CD14-positive monocyte (primary cell): Measurements from ENCODE around the gene ASPA. TPM values are rescaled to one million over a fixed set of nuclear protein-coding genes. Genes with fewer than 3 reads are reported as not detected.

Experiments
- DNase-seq, 3 donors: peaks; one replicate each; pipeline ENCODE4 v3.0.0-alpha.2; 2011 to 2022
- H2AFZ ChIP-seq: 2 replicates; pipeline ENCODE4 v1.6.0; 2012; ENCODE audit warnings: mild to moderate bottlenecking, low read depth, low read length, inconsistent platforms; ENCODE audit not compliant: insufficient read depth, poor library complexity, severe bottlenecking
- H3K27ac ChIP-seq, 2 donors: 1 replicate in 1 of 2; 2 replicates in 1 of 2; pipeline ENCODE4 v1.5.1; 2012 to 2013; ENCODE audit warnings: low read length in 2 of 2, control low read depth in 1 of 2, inconsistent platforms in 1 of 2, low read depth in 1 of 2, mild to moderate bottlenecking in 1 of 2
- H3K27me3 ChIP-seq, 2 donors: one replicate each; pipeline versions ENCODE4 v1.6.0 to v1.6.1; 2011 to 2013; ENCODE audit warnings: low read length in 2 of 2; ENCODE audit not compliant: control insufficient read depth in 2 of 2, insufficient read depth in 2 of 2
- H3K36me3 ChIP-seq, 2 donors: replicated peaks in 1 of 2; 1 replicate in 1 of 2; 2 replicates in 1 of 2; pipeline versions ENCODE4 v1.5.1 to v1.6.1; 2012 to 2013; ENCODE audit warnings: low read length in 2 of 2, control low read depth in 1 of 2, inconsistent platforms in 1 of 2, mild to moderate bottlenecking in 1 of 2; ENCODE audit not compliant: insufficient read depth in 2 of 2, control insufficient read depth in 1 of 2
- H3K4me1 ChIP-seq, 2 donors: 1 replicate in 1 of 2; 2 replicates in 1 of 2; pipeline versions ENCODE4 v1.5.1 to v1.6.1; 2012 to 2013; ENCODE audit warnings: low read length in 2 of 2, control low read depth in 1 of 2, inconsistent platforms in 1 of 2, mild to moderate bottlenecking in 1 of 2, moderate library complexity in 1 of 2; ENCODE audit not compliant: insufficient read depth in 2 of 2, control insufficient read depth in 1 of 2
- H3K4me2 ChIP-seq: replicated peaks from 2 replicates; pipeline ENCODE3; 2012; ENCODE audit warnings: low read length, moderate library complexity, mild to moderate bottlenecking; ENCODE audit not compliant: poor library complexity, severe bottlenecking; ENCODE audit errors: extremely low read depth
- H3K4me3 ChIP-seq, 3 experiments: fragments of 200-600 bp in 1 of 3; sonication (generic) in 1 of 3; replicated peaks in 1 of 3; 1 replicate in 2 of 3; 2 replicates in 1 of 3; pipeline ENCODE4 v1.5.1; 2011 to 2013; ENCODE audit warnings: low read length in 3 of 3, mild to moderate bottlenecking in 3 of 3, control low read depth in 2 of 3, low read depth in 2 of 3, inconsistent platforms in 1 of 3, moderate library complexity in 1 of 3
- H3K79me2 ChIP-seq: 2 replicates; pipeline ENCODE4 v1.6.0; 2012; ENCODE audit warnings: mild to moderate bottlenecking, control low read depth, inconsistent platforms, low read length, moderate library complexity; ENCODE audit not compliant: insufficient read depth
- H3K9ac ChIP-seq: 2 replicates; pipeline ENCODE4 v1.6.0; 2017; ENCODE audit warnings: low read length, mild to moderate bottlenecking; ENCODE audit not compliant: insufficient read depth, poor library complexity, severe bottlenecking
- H3K9me3 ChIP-seq, 2 donors: replicated peaks in 1 of 2; 1 replicate in 1 of 2; 2 replicates in 1 of 2; pipeline versions ENCODE4 v1.5.1 to v1.6.1; 2012 to 2013; ENCODE audit warnings: low read length in 2 of 2, control low read depth in 1 of 2; ENCODE audit not compliant: control insufficient read depth in 1 of 2, insufficient read depth in 1 of 2
- H4K20me1 ChIP-seq: 2 replicates; pipeline ENCODE4 v1.6.0; 2012; ENCODE audit warnings: mild to moderate bottlenecking, low read length, control low read depth, moderate library complexity; ENCODE audit not compliant: insufficient read depth
- H3K27ac Mint-ChIP-seq, 7 donors: one replicate each; pipeline ENCODE4 v1.8.0; 2020; ENCODE audit warnings: mild to moderate bottlenecking in 7 of 7, mixed read lengths in 7 of 7, moderate library complexity in 6 of 7, inconsistent platforms in 2 of 7
- H3K27me3 Mint-ChIP-seq, 3 donors: one replicate each; pipeline ENCODE4 v1.8.0; 2021 to 2022; ENCODE audit warnings: low read depth in 3 of 3, mild to moderate bottlenecking in 3 of 3, mixed read lengths in 3 of 3, moderate library complexity in 3 of 3, inconsistent platforms in 1 of 3
- H3K36me3 Mint-ChIP-seq, 2 donors: one replicate each; pipeline ENCODE4 v1.8.0; 2020; ENCODE audit warnings: mixed read lengths in 2 of 2, inconsistent platforms in 1 of 2, mild to moderate bottlenecking in 1 of 2
- H3K4me1 Mint-ChIP-seq: one replicate; pipeline ENCODE4 v1.8.0; 2020; ENCODE audit warnings: mild to moderate bottlenecking, mixed read lengths
- H3K4me3 Mint-ChIP-seq, 2 donors: one replicate each; pipeline ENCODE4 v1.8.0; 2020; ENCODE audit warnings: mild to moderate bottlenecking in 2 of 2, mixed read lengths in 2 of 2, moderate library complexity in 1 of 2
- H3K9me3 Mint-ChIP-seq, 7 donors: one replicate each; pipeline ENCODE4 v1.8.0; 2020 to 2022; ENCODE audit warnings: mixed read lengths in 7 of 7, mild to moderate bottlenecking in 6 of 7, moderate library complexity in 6 of 7, inconsistent platforms in 2 of 7
- CTCF ChIP-seq: fragments of 200-600 bp; IDR thresholded peaks from one replicate; pipeline ENCODE4 v1.8.0; 2022; ENCODE audit warnings: antibody characterized with exemption, mild to moderate bottlenecking
- WGBS: methylation state at CpG from one replicate; pipeline ENCODE4 v1.1.5; 2013; ENCODE audit warnings: missing lambda C conversion rate; ENCODE audit not compliant: insufficient coverage; 5-methylcytosine and 5-hydroxymethylcytosine counted together
- intact Hi-C, 2 donors: fragments of 100-400 bp; cut with micrococcal nuclease; formaldehyde crosslinking; loops; one replicate each; pipeline versions ENCODE4 v1.15.0 to v1.15.1; 2023
- polyA plus RNA-seq, 3 donors: library from polyadenylated mRNA; depleted of rRNA in 1 of 3; unstranded in 2 of 3; stranded (reverse) in 1 of 3; fragments of 300-500 nt in 2 of 3; fragments of >200 nt in 1 of 3; fragmentation: Illumina TruSeq in 2 of 3; gene quantifications; 1 replicate in 2 of 3; 2 replicates in 1 of 3; pipeline ENCODE4 v1.2.3, GENCODE V29; 2012 to 2021

Gene ASPA
- polyA plus RNA-seq, 3 donors = not detected

GRCh38 chr17:3433741-3434140, 42.1 kb upstream of the ASPA start, which contains the start of gene OR1E2:
Gene OR1E2 (minus strand): TSS chr17:3433841. CDS start chr17:3433841, 0 bp downstream.
- H3K4me3 ChIP-seq = no peak within 1 kb of the TSS
- Mint-ChIP-seq H3K36me3 (no peaks in the 10 kb centered on the region), H3K4me3 (no peak within 1 kb of the TSS), H3K9me3 (peaks cover 0 to 6% (median 4%) of the 10 kb centered on the region in 7 donors), H3K27ac (peak within 1 kb of the TSS in 2 of 7 donors; percentile 30 to 35), H3K4me1 (peaks cover 2% of the 10 kb centered on the region), H3K27me3 (peaks cover 7 to 13% (median 8%) of the 10 kb centered on the region in 3 donors)
- TF ChIP-seq CTCF = no peak
- H3K4me2 ChIP-seq = no peak within 1 kb of the TSS
- H3K36me3 ChIP-seq = no peaks in the 10 kb centered on the region
- no peaks in the 10 kb centered on the region for H3K4me1 ChIP-seq
- no peak within 1 kb of the TSS for H3K27ac ChIP-seq
- H3K79me2 ChIP-seq = no peaks in the 10 kb centered on the region
- no peak within 1 kb of the TSS for H3K9ac ChIP-seq
- intact Hi-C loops = no loop called here
- H2AFZ ChIP-seq = no peak within 1 kb of the TSS
- H4K20me1 ChIP-seq = no peaks in the 10 kb centered on the region
- no peak for DNase-seq
- no peaks in the 10 kb centered on the region for H3K9me3 ChIP-seq
- no peaks in the 10 kb centered on the region for H3K27me3 ChIP-seq
- WGBS = 100% methylated on average over 2 of the region's 3 CpGs

GRCh38 chr17:3438368-3438767, 37.4 kb upstream of the ASPA start:
- intact Hi-C loops = no loop called here
- peaks cover 0 to 3% (median 0%) of the 10 kb centered on the region in 7 donors for H3K9me3 Mint-ChIP-seq
- H3K4me1 Mint-ChIP-seq = peaks cover 1% of the 10 kb centered on the region
- H3K27me3 Mint-ChIP-seq = peaks cover 5 to 15% (median 8%) of the 10 kb centered on the region in 3 donors
- 86% methylated on average over 1 of the region's 1 CpG for WGBS
- no peak overlapping the region for H3K9ac ChIP-seq
- H3K4me2 ChIP-seq = no peak overlapping the region
- no peak for TF ChIP-seq CTCF
- no peak overlapping the region for H3K27ac Mint-ChIP-seq
- H2AFZ ChIP-seq = no peak overlapping the region
- no peaks in the 10 kb centered on the region for H3K4me1 ChIP-seq
- no peaks in the 10 kb centered on the region for H4K20me1 ChIP-seq
- H3K79me2 ChIP-seq = no peaks in the 10 kb centered on the region
- no peak overlapping the region for H3K4me3 ChIP-seq
- no peak for DNase-seq
- no peaks in the 10 kb centered on the region for H3K9me3 ChIP-seq
- no peak overlapping the region for H3K27ac ChIP-seq
- peaks cover 0 to 2% of the 10 kb centered on the region in 2 donors for H3K27me3 ChIP-seq
- no peaks in the 10 kb centered on the region for H3K36me3 ChIP-seq
- no peaks in the 10 kb centered on the region for H3K36me3 Mint-ChIP-seq
- no peak overlapping the region for H3K4me3 Mint-ChIP-seq
